RPMI8226 (cell line): Measurements from ENCODE around the gene KIF6.
"Not testable (repeated sequence)": the region's sequence is repeated elsewhere in the genome, so short reads cannot be mapped to it uniquely, and the experiment has no call there.

Experiments
- DNase-seq: peaks from one replicate; pipeline ENCODE4 v3.0.0-alpha.2; 2015

The KIF6 gene

DNA sequence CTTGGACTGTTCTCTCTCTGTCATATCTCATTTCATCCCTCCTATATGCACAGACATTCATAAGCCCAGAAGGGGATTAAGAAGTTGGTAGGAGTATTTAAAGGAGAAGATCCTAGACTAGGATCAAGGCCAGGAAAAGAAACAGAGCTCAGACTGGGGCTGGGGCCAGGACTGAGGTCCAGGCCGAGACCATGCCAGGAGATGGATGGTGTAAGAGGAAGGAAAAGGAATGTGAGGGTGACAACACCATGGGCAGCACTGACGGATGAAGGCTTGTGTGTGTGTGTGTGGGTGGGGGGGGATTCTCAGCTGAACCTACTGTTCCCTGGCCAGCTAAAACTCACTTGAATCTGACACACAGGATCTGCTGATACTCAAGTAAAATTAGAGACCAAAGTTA is 182.1 kb downstream of the KIF6 start:
- DNase-seq = no peak

DNA sequence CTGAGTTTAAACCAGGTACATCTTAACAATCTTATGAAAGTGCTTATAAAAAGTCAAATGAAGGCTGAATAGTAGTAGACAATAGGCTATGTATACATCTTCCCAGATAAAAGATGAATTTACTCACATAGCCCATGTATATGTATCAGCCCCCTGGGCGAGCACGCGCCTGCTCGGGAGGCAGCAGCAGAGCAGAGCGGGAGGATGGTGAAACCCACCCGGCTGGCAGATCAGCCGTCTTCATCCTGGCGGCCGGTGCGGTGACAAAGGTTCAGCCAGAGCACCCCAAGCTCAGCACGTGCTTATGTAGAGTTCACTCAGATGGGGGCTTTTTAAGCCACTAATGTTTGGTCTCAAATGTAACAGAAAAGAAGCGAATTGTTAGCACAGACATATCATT is 184.8 kb downstream of the KIF6 start:
- no peak for DNase-seq

DNA sequence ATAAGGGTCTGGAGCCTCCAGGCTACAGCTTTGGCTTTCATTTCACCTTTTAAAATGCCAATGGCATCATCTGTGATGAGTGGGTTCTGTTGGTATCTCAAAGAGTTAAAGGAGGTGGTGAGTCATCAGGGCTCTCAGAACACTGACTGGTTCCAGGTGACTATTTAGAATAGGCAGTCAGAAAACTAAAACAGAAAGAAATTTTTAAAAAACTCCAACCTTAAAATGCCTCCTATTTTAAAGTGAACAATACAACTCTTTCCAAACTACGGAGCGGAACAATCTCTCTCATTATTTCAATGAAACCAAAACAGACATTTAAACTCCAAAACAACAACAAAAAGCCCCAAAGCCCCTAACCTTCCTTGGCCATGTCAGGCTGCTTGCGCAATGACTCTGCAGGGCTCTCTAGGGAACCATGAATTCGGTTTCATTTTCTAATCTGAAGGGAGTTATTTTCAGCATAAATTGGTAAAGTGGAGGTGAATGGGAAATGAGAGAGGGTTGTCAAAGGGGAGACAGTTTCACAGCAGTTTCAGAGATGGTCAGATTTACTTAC is 194.9 kb downstream of the KIF6 start:
- DNase-seq = peak; percentile 32

DNA sequence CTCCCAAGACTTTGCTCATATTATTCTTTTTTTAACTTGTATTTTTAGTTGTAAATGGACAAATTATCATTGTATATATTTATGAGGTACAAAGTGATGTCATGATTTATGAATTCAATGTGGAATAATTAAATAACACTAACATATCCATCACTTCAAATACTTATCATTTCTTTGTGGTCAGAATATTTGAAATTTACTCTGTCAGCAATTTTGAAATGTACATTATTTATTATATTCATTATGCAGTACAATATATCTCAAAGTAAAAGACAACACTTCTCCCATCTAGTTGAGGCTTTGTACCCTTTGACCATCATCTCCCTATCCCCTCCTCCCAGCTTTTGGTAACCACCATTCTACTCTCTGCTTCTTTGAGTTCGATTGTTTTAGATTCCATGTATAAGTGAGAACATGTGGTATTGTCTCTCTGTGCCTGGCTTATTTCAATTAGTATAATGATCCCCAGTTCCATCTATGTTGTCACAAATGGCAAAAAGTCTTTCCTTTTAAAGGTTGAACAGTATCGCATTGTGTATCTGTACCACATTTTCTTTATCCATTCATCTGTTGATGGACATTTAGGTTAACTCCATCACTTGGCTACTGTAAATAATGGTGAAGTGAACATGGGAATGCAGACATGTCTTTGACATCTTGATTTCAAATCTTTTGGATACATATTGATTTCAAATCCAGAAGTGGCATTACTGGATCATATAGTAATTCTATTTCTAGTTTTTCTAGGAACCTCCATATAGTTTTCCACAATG is 197.2 kb downstream of the KIF6 start:
- no peak for DNase-seq

DNA sequence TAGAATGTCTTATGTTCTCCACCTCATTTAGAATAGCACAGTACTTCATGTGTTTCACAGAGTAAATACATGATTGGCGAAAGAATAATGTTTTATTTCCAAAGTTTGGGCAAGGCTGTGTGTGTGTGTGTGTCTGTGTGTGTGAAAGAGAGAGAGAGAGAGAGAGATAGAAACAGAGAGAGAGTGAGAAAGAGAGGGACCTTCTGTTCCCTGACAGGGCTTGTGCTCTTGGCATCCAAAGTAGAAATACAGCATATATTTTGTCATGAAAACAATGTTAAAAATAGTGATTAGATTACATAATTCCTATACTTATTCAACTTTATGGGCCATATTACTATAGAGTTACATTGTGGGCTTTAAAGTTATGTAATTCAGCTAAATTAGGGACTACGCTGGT is 201.2 kb downstream of the KIF6 start:
- no peak for DNase-seq

DNA sequence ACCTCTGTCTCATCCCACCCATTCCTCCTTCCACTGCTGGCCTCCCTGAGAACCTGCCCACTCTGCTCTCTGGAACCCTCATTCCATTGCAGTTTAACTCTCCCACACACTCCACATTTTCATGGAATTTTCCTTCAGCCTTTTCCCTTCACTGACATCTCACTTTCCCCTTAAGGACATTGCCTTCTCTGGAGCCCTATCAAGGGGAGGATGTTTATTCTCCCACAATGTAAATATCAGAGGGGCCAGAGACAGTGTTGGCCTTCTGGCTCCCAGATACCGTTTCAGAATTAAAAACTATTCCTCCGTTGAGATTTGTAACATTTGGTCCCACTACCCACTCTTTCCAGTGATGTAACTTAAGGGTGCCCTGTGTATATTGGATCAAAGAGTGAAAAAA is 203.2 kb downstream of the KIF6 start:
- DNase-seq = no peak

DNA sequence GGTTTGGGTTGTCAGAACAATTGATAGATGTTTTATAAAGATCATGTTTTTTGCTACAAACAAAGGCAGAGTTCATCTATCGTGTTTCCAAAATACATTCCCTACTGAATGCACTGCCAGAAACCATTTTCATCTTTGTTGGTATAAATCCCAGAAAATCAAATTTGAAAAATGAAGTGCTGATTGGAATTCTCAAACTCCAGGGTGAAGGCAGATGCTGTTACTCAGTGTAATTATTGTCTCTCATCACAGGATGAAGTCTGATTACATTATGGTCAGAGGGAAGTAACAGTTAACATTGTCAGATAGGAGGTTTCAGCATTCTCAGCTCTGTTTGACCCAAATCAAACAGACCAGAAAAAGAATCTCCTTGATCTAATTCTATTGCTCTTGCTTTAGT is 204.3 kb downstream of the KIF6 start:
- DNase-seq = no peak

DNA sequence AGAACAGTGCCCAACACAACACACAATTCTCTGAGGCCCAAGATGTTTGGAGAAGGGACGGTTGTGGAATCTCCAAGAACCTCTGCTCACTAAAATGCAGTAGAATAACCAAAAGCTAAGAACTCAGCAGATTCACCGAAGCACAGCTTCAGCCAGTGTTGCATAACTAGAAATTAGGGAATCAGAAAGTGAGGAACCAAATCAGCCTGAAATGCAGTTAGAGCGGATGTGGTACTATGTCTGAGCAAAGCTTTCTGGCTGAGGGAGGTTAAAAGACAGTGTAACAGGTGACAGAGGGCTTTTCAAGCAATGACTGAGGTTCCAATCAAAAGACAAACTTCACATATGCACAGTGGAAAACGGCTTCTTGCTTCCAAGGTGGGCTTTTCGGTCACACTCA is 204.8 kb downstream of the KIF6 start:
- DNase-seq = no peak

DNA sequence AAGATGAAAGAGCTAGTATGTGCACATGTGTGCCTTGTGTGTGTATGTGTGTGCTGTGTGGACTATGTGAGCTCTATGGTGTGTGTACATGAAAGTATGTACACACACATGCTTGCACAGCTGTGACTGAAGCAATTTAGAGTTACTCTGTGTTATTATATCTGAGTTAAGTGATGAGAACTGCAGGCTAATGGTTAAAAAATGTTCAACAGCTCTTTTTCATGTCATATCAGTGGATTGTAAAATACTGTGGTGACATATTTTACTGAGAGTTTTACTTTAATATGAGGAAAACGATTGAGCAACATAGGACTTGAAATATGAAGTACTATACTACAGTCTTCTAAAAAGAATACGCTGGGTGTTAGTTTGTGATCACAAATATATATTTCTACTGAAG is 207.0 kb downstream of the KIF6 start:
- no peak for DNase-seq

DNA sequence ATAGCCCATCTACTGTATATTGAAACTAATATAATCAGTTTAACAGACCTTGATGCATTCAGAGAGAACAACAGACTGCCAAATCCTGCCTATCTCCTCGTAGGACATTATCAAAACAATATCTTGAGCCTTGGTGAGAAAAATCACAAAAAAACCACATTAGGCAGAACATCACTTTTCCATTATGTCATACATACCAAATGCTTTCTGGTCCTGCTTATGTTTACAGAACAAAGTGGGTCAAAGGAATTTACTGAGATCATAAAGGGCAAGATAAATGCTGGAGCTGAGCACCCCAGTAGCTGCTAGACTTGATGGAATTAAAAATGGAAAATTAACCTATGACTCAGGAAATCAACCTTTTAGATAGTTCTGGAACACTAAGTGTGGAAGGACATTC is 207.5 kb downstream of the KIF6 start:
- no peak for DNase-seq

DNA sequence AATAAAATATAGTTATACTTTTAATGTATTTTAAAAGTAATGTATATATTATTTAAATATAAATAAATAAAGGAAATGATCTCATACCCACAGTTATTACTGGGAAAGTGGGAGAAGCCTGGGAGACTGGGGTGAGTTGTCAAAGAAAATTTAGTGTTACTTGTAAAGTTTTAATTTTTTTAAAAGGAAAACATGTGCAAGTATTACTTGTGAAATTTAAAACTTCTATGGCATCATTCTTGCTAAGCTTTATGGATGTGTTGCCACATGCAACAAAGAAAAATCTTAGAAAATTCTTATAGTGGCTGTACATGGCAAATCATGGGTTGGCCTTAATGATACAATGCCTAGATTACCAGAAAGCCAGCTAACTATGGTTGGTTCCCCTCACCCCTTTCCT is 208.7 kb downstream of the KIF6 start:
- no peak for DNase-seq

DNA sequence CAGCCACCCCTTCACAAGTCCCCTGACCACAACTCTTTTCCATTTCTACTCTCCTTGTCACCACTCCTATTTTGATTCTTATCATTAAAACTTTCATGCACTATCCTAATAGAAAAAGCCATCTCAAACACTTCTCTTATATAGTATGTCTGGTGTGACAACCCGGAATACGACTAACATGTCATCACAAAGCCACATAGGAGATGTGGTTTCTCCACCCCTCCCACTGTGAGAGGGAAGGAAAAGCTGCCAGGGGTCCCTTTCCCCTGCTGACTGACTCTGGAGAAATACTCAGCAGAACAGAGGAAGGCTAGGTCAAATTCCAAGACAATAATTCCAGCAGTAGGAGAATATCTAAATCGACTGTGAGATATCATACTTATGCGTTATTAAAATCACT is 209.7 kb downstream of the KIF6 start:
- no peak for DNase-seq

DNA sequence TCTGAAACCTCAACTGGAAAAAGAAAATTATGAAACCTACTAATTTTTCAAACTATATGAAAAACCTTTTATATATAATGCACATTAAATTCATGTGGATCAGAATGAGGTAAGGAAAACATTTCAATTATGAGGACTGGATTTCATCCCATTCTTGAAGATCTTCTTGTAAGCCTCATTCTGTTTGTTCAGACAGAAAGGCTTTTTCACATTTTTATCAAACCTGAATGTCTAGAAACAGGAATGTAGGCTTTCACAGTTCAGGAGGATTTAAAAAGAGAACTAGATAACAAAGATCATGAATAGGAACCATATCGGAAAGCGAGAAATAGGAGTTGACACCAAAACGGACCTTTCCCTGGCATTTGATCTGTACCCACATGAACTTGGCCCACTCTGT is 210.2 kb downstream of the KIF6 start:
- no peak for DNase-seq

DNA sequence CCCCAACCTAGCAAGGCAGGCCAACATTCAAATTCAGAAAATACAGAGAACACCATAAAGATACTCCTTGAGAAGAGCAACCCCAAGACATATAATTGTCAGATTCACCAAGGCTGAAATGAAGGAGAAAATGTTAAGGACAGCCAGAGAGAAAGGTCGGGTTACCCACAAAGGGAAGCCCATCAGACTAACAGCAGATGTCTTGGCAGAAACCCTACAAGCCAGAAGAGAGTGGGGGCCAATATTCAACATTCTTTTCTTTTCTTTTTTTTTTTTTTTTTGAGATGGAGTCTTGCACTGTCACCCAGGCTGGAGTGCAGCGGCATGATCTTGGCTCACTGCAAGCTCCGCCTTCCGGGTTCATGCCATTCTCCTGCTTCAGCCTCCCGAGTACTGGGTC is 215.4 kb downstream of the KIF6 start:
- not testable (repeated sequence) for DNase-seq

DNA sequence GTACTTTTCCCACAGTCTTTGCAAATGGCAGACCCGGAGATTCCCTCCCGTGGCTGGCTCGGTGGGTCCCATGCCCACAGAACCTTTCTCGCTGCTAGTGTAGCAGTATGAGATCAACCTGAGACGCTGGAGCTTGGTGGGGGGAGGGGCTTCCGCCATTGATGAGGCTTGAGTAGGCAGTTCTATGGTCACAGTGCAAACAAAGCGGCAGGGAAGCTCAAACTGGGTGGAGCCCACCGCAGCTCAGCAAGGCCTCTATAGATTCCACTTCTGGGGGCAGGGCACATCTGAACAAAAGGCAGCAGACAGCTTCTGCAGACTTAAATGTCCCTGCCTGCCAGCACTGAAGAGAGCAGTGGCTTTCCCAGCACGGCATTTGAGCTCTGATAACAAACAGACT is 216.7 kb downstream of the KIF6 start:
- no peak for DNase-seq

DNA sequence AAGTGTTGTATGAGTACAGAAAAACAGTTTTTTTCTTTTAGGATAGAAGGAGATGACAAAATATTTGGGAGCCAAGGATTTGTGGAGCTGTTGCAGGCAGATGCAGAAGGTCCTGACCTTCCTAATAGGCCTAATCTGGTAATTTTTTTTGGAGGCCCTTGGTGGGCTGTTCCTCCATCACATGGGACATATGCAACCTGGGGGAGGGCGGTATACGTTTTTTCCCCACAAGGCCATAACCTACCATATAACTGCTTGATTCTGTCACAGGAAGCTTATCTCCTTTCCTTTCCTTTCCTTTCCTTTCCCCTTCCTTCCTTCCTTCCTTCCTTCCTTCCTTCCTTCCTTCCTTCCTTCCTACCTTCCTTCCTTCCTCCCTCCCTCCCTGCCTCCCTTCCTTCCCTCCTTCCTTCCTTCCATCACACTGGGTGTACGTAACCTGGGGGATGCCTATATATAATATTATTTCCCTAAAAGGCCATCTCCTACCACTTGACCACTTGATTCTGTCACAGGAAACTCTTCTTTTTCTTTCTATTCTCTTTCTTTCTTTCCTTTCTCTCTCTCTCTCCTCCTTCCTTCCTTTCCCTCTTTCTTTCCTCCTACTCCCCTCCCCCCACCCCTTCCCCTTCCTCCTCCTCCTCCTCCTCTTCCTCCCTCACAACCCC is 217.7 kb downstream of the KIF6 start:
- DNase-seq = no peak

DNA sequence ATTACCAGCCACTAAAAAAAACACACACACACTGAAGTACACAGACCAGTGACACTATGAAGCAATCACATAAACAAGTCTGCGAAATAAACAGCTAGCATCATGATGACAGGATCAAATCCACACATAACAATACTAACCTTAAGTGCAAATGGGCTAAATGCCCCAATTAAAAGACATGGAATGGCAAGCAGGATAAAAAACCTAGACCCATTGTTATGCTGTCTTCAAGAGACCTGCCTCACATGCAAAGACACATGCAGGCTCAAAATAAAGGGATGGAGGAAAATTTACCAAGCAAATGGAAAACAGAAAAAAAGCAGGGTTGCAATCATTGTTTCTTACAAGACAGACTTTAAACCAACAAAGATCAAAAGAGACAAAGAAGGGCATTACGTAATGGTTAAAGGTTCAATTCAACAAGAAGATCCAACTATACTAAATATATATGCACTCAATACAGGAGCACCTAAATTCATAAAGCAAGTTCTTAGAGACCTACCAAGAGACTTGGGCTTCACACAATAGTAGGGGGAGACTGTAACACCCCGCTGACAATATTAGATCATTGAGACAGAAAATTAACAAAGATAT is 222.7 kb downstream of the KIF6 start:
- DNase-seq = not testable (repeated sequence)

DNA sequence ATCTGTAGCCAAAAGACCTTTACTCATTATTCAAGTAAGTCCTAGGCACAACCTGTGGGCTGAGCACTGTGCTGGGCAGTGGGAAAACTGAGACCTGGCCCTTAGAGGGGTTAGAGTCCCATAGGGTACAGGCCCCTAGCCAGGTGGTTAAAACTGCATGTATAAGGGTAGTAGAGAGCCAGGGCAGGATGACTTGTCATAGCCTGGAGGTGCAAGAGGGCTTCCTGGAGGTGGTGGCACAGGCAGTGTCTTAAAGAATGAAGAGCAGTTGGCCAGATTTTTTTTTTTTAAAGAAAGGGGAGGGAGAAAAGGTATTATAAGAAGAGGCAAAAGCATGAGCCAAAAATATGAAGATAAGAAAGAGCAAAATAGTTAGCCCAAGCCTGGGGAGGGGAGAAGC is 226.2 kb downstream of the KIF6 start:
- DNase-seq = no peak

DNA sequence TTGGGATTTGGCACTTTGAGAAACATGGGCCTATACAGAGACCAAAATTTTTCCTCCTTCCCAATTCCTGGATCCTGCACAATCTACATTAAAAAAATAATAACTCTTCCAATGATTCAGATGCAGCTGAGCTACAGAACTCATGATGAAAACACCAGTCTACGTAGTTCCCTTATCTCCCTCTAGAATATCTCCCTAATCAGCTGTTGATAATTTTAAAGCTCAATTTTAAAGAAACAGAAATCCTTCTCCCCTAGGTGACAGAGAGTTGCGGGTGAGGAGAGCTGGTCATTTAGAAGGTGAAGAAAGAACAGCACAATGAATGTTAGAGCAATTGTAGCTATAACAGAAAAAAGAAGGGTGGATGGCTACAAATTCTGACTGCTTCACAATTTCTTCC is 227.1 kb downstream of the KIF6 start:
- DNase-seq = no peak

DNA sequence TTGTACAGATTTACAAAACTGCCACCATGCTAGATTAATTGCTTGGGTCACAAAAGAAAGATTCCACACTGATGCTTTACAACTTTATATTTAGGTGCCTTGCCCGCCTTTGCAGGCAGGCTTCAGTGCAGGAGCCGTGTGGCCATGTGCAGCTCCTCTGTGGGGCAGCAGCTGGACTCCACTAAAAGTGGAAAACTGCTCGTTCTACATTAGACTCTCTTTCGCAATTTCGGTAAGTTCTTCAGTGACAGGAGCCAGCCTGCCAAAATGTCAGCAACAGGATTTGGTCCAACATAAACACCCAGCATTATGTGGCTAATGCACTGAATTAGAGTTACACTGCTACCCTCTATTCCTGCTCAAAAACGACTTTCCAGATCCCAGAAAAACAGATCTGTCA is 228.3 kb downstream of the KIF6 start:
- no peak for DNase-seq

DNA sequence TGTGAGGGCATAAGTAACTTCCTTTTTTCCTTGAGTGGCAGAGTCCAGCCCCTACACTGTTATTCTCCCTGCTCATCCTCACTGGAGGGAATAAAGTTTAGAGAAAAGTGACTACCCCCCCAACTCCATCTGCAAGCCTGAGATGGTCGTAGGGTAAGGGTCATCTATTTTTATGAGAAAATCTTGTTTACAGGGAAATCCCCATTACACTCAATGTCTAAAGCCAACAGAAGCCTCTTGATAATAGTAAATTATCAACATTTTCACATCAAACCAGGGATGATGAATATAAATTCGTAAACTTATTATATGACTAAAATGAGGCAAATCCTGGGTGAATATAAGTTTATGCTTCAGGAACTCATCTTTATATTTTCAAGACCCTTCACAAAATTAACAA is 228.8 kb downstream of the KIF6 start:
- DNase-seq = no peak

DNA sequence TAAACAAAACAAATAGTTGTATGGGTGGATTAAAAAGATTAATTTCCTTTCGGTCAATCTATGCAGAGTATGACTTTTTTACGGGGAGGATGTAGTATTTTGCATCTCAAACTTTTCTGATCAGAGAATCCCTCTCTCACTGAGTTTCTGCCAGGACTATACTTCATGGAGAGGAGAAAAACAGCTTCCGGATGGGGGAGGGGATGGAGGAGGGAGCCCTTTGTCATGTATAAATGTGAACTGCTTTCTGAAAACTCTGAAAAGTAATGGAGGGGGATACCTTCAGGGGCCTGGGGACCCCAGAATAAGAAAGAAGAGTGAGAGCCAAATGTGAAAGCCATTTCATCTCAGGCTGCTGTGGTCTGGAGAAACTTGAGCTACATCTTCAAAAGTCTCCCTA is 229.6 kb downstream of the KIF6 start:
- no peak for DNase-seq

DNA sequence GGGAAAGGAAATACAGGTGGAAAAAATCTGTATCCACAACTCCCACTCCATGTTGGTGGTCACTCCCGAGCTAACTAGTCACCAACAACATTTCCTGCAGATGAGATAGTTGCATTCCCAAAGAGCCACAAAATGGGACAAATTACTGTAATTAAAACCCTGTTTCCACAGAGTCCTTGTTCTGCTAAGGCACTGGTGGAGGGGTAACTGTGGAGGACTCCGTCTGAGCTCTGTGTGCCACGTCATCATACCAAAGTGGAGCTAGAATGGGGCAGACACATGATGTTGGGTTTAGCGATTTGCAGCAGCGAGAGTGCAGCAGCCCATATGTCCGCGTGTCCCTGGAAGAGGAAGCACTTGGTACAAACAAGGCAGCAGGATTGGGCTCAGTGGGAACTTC is 230.2 kb downstream of the KIF6 start:
- no peak for DNase-seq

DNA sequence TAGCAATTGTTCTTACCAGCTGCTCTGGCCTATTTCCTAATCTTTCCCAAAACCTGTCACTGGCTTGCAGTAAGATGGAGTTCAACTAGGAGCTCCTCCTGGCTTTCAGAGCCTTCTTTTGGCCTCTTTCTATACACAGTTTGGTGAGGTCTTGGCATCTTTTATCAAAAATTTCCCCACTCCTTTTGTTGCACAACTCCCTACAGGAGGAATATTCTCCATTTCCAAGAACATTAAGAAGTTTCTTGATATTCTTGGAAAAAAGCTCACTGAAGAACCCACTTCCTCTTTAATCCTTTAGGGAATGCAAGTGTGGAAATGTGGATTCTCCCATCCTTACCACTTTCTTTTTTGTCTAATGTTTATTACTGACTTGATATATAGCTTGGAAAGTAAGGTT is 231.4 kb downstream of the KIF6 start:
- DNase-seq = no peak
